Measurements from ENCODE around the gene PODN.

DNA sequence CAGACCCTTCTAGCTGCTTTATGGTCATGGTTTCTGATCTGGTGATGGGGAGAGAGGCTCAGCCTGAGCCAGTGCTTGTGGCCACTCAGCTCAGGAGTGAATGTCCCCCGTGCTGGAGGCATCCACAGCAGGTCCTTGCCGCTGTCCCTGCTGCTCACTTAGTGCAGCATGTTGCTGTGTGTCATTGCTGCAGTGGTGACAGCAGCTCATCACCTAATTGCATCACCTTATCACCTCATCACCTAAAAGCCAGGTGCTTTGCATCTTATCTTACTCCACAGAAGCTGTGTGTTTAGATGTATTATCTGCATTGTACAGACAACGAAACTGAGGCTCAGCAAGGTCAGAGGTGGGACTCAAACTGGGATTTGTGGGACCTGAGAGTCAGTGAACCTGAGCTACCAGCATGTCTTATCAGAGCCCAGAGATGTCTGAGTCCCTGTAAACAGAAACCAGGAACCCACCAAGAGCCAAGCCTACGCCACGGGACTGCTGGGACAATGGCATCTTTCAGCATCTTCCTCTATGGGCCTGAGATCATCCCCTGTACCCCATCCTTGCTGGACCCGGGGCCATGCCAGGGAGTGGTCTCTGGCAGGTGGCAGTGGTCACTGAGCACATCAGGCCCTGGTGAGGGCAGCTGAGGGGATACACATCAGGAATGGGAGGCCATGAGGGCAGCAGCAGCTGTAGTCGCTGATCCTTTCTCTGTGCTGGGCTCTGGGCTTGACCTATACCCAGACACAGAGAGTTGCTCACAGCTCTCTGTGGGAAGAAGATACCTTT, 6.5 kb downstream of the PODN start:
- TF ChIP-seq TSHZ2 (CRISPR knock-in tag; IDR thresholded peaks at IDR 0.05) (no peak), CREB5 (CRISPR knock-in tag; IDR thresholded peaks at IDR 0.05; ENCODE audit: low read depth) (no peak), RARB (CRISPR knock-in tag; IDR thresholded peaks at IDR 0.05) (no peak), PATZ1 (CRISPR knock-in tag; IDR thresholded peaks at IDR 0.05; ENCODE audit: borderline replicate concordance) (no peak), TCF4 (CRISPR knock-in tag; IDR thresholded peaks at IDR 0.05; ENCODE audit: borderline replicate concordance) (peak; percentile 23; the same call in 1 of the 2 replicates)
- TF ChIP-seq, protein P1, sequence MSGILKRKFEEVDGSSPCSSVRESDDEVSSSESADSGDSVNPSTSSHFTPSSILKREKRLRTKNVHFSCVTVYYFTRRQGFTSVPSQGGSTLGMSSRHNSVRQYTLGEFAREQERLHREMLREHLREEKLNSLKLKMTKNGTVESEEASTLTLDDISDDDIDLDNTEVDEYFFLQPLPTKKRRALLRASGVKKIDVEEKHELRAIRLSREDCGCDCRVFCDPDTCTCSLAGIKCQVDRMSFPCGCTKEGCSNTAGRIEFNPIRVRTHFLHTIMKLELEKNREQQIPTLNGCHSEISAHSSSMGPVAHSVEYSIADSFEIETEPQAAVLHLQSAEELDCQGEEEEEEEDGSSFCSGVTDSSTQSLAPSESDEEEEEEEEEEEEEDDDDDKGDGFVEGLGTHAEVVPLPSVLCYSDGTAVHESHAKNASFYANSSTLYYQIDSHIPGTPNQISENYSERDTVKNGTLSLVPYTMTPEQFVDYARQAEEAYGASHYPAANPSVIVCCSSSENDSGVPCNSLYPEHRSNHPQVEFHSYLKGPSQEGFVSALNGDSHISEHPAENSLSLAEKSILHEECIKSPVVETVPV (CRISPR knock-in tag; IDR thresholded peaks at IDR 0.05), result no peak

All from SK-N-SH treated with all-trans-retinoic acid at 6 μM for 48 hours (cell line).